Cardiac septum (tissue), 1 donor: Measurements from ENCODE around the gene FGF11. TPM values are rescaled to one million over a fixed set of nuclear protein-coding genes. Genes with fewer than 3 reads are reported as not detected.

Source experiments
- DNase-seq: peaks from one replicate; pipeline ENCODE4 v3.0.0-alpha.2; 2020; ENCODE audit warnings: low spot score
- intact Hi-C: fragments of 100-400 bp; cut with DNase I; formaldehyde crosslinking; loops from one replicate; pipeline ENCODE4 v1.14.0; 2022
- total RNA-seq: library from RNA; stranded (reverse); fragmentation: NEBNext Ultra II Directional; extraction: Animal tissue kit (Norgen Biotek cat#: 25700); gene quantifications from one replicate; pipeline ENCODE4 v1.2.1, GENCODE V29; 2021
- donor health status: DM: no; HTN: no; CAD: no.

Gene FGF11
- total RNA-seq, 1 donor from 2014 or later, result 3.9 TPM

GRCh38 chr17:7407082-7407481 lies 32.2 kb upstream of the FGF11 start:
- DNase-seq, result no peak
- intact Hi-C loops, result no loop called here

- intact Hi-C loops, result no loop called here
- no peak for DNase-seq
These were observed 31.6 kb upstream of the FGF11 start, which contains the start of gene NLGN2 for GRCh38 chr17:7407485-7408251. Gene NLGN2, plus strand, starts transcription at chr17:7407845. Its CDS starts 411 bp downstream, at chr17:7408256.

GRCh38 chr17:7408252-7408727 lies 31.0 kb upstream of the FGF11 start:
- no peak for DNase-seq
- intact Hi-C loops, result no loop called here

- intact Hi-C loops, result no loop called here
- no peak for DNase-seq
These were observed 30.4 kb upstream of the FGF11 start for GRCh38 chr17:7408863-7409262.

DNA sequence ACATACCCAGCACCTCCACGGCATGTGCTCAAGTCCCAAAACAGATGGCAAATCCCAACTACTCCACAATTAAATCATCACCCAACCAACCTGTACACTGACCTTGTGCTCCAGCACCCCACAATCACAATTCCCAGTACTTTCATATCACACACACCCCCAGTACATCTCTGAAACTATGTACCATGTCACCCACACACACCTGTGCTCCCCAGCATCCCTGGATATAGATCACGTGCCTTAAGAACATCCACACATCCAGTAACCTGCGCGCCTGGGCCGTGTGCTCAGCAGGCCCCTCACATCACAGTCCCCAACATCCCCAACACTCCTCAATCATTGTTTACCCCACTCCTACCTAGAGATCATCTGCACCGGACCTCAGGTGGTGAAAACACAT lies 29.6 kb upstream of the FGF11 start:
- DNase-seq, result no peak
- intact Hi-C loops, result no loop called here

DNA sequence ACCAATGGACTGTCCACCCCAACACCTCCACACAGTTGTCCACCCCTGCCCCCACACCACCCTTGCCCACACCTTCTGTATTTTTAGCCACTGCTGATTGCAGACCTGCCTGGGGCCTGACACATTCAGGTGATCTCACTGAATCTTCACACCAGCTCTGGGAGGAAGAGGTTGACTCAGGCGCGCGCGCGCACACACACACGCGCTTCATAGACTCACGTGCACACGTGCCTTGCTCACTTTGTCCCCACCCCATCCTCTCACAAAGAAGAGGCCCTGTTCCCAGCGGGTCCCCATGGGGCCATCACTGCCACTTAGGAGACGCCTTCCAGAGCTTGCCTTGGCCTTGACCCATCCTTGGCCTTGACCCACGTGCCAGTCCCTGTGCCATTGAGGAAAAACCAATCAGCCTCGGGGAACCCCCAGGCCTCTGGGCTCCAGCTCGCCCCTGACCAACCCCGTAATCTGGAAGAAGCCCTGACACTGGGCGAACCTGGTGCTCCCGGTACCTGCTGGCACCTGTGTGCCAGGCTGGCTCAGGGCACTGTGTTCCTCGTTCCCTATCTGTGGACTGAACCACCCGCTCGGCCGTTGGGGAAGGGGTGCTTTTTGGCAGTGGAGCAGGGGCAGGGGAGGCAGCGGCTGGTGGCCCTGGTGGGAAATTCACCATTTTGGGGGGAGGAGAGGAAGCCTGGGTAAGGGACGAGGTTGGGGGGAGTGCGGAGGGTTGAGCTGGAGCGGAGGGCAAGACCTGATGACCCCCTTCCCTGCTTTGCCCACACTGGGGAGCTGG lies 28.5 kb upstream of the FGF11 start:
- DNase-seq, result no peak
- intact Hi-C loops, result no loop called here

GRCh38 chr17:7411427-7411750 lies 27.9 kb upstream of the FGF11 start:
- no peak for DNase-seq
- intact Hi-C loops, result no loop called here

- intact Hi-C loops, result no loop called here
- no peak for DNase-seq
These were observed 25.8 kb upstream of the FGF11 start for GRCh38 chr17:7413346-7413985.

GRCh38 chr17:7414837-7415236 lies 24.5 kb upstream of the FGF11 start:
- DNase-seq, result no peak
- intact Hi-C loops, result no loop called here

DNA sequence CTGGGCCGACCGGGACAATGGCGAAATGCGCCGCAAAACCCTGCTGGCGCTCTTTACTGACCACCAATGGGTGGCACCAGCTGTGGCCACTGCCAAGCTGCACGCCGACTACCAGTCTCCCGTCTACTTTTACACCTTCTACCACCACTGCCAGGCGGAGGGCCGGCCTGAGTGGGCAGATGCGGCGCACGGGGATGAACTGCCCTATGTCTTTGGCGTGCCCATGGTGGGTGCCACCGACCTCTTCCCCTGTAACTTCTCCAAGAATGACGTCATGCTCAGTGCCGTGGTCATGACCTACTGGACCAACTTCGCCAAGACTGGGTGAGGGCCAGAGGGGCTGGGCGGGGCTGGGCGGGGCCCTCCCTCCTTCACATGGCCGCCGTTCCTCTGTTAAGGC lies 23.5 kb upstream of the FGF11 start:
- DNase-seq, result no peak
- intact Hi-C loops, result no loop called here

DNA sequence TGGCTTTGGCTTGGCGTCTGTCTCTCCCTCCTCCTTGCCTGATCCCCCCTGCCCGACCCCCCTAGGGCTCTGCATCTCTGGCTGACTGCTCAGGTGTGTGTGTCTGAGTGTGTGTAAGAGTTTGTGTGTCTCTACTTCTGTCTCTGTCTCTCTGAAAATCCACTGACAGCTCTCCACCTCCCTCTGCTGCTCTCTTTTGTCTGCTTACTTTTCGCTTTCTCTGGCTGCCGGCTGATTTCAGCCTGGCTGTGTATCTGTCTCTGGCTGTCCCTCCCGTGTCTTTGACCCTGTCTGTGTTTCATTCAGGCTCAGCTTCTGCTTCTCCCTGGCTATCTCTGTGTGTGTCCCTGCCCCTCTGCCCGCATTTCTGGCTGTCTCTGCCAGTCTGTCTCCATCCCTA lies 23.0 kb upstream of the FGF11 start:
- intact Hi-C loops, result no loop called here
- no peak for DNase-seq

DNA sequence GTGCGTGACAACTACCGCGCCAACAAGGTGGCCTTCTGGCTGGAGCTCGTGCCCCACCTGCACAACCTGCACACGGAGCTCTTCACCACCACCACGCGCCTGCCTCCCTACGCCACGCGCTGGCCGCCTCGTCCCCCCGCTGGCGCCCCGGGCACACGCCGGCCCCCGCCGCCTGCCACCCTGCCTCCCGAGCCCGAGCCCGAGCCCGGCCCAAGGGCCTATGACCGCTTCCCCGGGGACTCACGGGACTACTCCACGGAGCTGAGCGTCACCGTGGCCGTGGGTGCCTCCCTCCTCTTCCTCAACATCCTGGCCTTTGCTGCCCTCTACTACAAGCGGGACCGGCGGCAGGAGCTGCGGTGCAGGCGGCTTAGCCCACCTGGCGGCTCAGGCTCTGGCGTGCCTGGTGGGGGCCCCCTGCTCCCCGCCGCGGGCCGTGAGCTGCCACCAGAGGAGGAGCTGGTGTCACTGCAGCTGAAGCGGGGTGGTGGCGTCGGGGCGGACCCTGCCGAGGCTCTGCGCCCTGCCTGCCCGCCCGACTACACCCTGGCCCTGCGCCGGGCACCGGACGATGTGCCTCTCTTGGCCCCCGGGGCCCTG lies 22.2 kb upstream of the FGF11 start:
- no peak for DNase-seq
- intact Hi-C loops, result no loop called here

GRCh38 chr17:7418472-7419152 lies 20.7 kb upstream of the FGF11 start:
- intact Hi-C loops, result no loop called here

GRCh38 chr17:7419819-7420610 lies 19.3 kb upstream of the FGF11 start, which contains the start of gene SPEM1:
Gene SPEM1, plus strand, starts transcription at chr17:7420324. Its CDS starts 61 bp downstream, at chr17:7420385.
- DNase-seq, result no peak
- intact Hi-C loops, result no loop called here

More at GRCh38 chr17:7418472-7419152, 20.7 kb upstream of the FGF11 start:
- no peak for DNase-seq

DNA sequence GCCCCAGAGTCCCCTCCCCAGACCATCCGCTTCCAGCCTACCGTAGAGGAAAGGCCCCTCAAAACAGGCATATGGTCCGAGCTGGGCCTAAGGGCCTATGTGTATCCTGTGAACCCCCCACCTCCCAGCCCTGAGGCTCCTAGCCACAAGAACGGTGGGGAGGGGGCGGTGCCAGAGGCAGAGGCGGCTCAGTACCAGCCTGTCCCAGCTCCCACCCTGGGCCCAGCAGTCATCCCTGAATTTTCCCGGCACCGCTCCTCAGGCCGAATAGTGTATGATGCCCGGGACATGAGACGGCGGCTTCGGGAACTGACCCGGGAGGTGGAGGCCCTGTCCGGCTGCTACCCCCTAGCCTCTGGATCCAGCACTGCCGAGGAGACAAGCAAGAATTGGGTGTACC lies 18.1 kb upstream of the FGF11 start:
- DNase-seq, result no peak
- intact Hi-C loops, result no loop called here

DNA sequence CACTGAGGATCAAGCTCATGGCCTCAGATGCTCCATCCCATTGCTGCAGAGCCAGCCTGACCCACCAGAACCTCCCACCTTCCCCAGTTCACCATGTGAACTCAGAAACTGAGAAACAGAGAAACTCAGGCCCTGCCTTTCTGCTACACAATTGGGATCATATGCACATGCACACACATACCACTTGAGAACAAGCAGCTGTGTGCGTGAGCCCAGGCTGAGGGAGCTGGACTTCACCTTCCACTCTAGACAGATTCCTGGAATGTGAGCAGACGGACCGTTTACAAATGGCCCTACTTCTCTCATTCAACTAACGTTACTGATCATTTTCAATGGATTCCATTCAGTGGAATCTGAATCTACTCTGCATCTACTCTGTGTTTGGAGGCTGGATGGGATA lies 15.6 kb upstream of the FGF11 start:
- intact Hi-C loops, result no loop called here
- DNase-seq, result no peak

DNA sequence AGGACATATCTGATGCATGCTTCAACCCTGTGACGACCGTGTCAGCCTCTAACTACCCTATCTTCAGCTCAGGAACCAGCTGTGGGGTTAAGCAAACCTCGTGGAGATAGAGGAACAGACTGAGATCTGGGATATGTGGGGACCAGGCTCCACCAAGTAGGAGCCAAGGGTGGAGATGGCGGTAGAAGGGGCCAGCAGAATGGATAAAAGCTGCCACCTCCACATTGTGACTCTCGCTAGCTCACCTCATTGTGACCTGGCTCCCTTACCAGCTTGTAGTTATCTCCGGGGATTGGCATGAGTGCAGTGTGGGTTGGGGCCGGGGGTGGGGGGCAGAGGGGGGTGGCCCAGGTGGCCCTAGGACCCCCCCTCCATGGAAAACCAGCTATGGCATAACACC lies 14.0 kb upstream of the FGF11 start, which contains the start of gene SPEM2:
Gene SPEM2 (plus strand): TSS at position 301 of the 400 bp plus-strand sequence. CDS start 73 bp downstream, at position 374.
- no peak for DNase-seq
- intact Hi-C loops, result no loop called here

DNA sequence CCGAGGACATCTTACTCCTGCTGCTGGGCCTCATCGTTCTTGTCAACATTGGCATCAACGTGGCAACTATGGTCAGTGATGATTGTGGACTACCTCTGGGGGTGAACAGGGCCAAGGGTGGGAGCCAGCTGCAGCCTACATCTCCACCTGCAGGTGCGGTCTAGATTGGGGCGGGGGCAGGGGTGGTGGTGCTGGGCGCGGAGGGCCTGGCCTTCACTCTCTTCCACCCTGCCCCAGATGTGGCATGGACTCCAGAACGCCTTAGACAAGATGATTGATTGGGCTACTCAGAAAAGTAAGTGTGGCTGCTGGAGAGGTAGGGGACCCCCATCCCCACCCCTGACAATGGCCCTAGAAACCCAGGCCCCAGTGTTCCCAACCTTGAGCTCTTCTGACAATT lies 13.6 kb upstream of the FGF11 start:
- intact Hi-C loops, result no loop called here
- DNase-seq, result no peak
